HUES6 (cell line): ENCODE data around the gene CIBAR2.
A peak's percentile ranks its signal among the peaks of the same experiment; 100 is the strongest.

Experiments used
- H3K27ac ChIP-seq: 2 replicates; pipeline ENCODE4 v1.7.0; 2013; ENCODE audit warnings: low read depth, mild to moderate bottlenecking, low read length, inconsistent platforms
- H3K27me3 ChIP-seq: 2 replicates; pipeline ENCODE4 v1.6.1; 2013; ENCODE audit warnings: low read length; ENCODE audit not compliant: control insufficient read depth, insufficient read depth
- H3K36me3 ChIP-seq: 2 replicates; pipeline ENCODE4 v1.6.1; 2013; ENCODE audit warnings: low read length; ENCODE audit not compliant: control insufficient read depth, insufficient read depth
- H3K4me1 ChIP-seq: 2 replicates; pipeline ENCODE4 v1.6.1; 2013; ENCODE audit warnings: low read length; ENCODE audit not compliant: control insufficient read depth, insufficient read depth
- H3K4me3 ChIP-seq: 2 replicates; pipeline ENCODE4 v1.5.1; 2013; ENCODE audit warnings: low read depth, low read length
- H3K9ac ChIP-seq: one replicate; pipeline ENCODE4 v1.6.1; 2013; ENCODE audit warnings: mild to moderate bottlenecking, low read length
- H3K9me3 ChIP-seq: 2 replicates; pipeline ENCODE4 v1.6.1; 2013; ENCODE audit warnings: low read depth, low read length; ENCODE audit not compliant: control insufficient read depth, insufficient read depth

Gene CIBAR2

DNA sequence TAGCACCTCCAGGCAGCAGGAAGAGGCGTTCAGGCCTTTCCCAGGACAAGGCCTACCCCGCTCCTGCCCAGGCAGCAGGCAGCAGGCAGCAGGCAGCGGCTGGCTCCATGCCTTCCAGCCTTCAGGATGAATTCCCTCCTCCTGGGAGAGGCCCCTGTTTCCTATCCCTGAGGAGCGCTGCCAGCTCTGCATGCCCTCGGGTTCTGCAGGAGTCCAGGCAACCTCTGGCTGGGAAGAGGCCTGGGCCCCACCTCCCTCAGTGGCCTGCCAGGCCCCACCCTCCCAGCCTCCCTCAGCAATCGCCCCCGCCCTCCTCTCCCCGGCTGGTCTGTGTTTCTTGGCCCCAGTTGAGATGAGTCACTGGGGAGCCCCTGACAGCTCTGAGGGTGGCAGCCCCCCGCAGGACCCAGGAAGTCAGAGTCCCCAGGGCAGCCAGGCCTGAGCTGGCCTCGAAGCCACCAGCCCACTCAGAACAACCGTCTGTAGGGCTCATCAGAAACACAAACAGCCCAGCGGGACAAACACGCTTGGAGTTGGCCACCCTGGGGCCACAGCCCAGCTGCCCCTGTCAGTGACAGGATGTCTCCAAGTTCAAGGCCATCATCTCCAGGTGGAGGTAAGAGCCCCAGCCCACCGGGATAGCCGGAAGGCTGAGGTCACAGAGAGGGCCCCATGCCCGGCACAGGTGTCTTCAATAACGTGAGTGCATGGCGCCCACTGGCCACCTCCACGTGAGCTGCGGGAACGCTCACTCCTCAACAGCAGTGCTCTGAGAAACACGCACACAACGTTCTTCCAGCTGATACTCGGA, 39.5 kb upstream of the CIBAR2 start:
- H3K4me3 ChIP-seq: no peak overlapping the region
- no peaks in the 10 kb centered on the region; the same call in 1 of the 2 replicates for H3K27me3 ChIP-seq
- no peaks in the 10 kb centered on the region for H3K36me3 ChIP-seq
- peak overlapping the region; percentile 34 for H3K9ac ChIP-seq
- H3K4me1 ChIP-seq: peaks cover 27% of the 10 kb centered on the region; the same call in 1 of the 2 replicates
- H3K9me3 ChIP-seq: no peaks in the 10 kb centered on the region
- H3K27ac ChIP-seq: no peak overlapping the region

DNA sequence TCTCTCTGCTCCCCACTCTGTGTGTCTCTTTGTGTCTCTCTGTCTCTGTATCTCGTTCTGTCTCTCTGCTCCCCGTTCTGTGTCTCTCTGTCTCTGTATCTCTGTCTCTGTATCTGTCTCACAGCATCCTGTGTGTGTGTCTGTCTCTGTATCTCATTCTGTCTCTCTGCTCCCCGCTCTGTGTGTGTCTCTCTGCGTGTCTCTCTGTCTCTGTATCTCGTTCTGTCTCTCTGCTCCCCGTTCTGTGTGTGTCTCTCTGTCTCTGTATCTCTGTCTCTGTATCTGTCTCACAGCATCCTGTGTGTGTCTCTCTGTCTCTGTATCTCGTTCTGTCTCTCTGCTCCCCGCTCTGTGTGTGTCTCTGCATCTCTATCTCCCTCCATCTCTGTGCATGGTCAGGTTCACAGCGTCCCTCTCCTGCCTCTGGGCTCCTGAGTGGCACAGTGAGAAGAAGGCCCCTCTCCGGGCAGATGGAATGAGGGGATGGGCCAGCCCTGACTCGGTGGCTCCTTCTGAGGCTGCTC, 38.9 kb upstream of the CIBAR2 start:
- H3K9me3 ChIP-seq: no peaks in the 10 kb centered on the region
- no peak overlapping the region for H3K27ac ChIP-seq
- peaks cover 24% of the 10 kb centered on the region; the same call in 1 of the 2 replicates for H3K4me1 ChIP-seq
- H3K4me3 ChIP-seq: no peak overlapping the region
- H3K36me3 ChIP-seq: no peaks in the 10 kb centered on the region
- H3K9ac ChIP-seq: no peak overlapping the region
- no peaks in the 10 kb centered on the region; the same call in 1 of the 2 replicates for H3K27me3 ChIP-seq

DNA sequence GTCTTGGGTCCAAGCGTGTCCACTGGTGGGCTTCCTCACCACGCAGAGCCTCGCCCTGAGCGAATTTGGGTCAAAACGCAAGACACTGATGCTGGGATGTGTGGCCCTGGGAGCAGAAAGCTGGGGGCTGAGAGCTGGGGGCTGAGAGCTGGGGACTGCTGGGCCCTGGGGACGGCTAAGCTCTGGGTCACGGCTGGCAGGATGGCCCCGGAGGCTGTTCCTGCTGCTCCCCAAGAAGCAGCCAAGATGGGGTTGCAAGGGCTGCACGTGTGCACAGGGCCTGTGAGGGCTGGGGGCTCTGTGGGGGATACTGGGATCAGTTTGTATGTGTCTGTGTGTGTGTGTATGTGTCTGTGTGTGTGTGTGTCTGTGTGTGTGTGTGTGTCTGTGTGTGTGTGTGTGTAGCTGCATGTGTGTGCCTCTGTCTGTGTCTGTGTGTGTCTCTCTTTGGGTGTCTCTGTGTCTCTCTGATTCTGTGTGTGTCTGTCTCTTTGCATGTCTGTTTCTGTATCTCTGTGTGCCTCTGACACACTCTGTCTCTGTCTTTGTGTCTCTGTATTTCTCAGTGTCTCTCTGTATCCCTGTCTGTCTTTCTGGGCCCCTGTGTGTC, 38.2 kb upstream of the CIBAR2 start:
- Histone ChIP-seq H3K27me3 (no peaks in the 10 kb centered on the region; the same call in 1 of the 2 replicates), H3K9ac (no peak overlapping the region), H3K4me1 (peaks cover 24% of the 10 kb centered on the region; the same call in 1 of the 2 replicates), H3K4me3 (no peak overlapping the region), H3K9me3 (no peaks in the 10 kb centered on the region), H3K27ac (no peak overlapping the region), H3K36me3 (no peaks in the 10 kb centered on the region)

DNA sequence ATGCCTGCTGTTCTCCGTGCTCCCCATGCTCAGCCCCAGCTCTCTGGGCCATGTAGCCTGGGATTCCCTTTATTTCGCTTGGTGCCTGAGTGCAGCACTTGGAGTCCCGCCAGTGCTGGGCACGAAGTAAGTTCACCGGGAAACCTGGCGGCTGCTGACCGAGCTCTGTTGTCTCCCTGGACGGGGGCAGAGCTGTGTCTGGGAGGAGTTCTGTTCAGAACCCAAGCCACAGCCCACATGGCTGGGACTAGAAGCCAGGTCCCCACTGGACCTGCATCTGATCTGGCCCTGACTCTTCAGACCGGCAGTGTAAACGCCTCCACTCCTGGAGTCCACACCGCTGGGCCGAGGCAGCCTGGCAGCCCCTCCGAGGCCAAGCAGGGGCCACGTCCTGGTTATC, 37.5 kb upstream of the CIBAR2 start:
- Histone ChIP-seq H3K36me3 (no peaks in the 10 kb centered on the region), H3K4me3 (no peak overlapping the region), H3K9me3 (no peaks in the 10 kb centered on the region), H3K27me3 (no peaks in the 10 kb centered on the region; the same call in 1 of the 2 replicates), H3K27ac (no peak overlapping the region), H3K4me1 (peaks cover 24% of the 10 kb centered on the region; the same call in 1 of the 2 replicates), H3K9ac (no peak overlapping the region)

DNA sequence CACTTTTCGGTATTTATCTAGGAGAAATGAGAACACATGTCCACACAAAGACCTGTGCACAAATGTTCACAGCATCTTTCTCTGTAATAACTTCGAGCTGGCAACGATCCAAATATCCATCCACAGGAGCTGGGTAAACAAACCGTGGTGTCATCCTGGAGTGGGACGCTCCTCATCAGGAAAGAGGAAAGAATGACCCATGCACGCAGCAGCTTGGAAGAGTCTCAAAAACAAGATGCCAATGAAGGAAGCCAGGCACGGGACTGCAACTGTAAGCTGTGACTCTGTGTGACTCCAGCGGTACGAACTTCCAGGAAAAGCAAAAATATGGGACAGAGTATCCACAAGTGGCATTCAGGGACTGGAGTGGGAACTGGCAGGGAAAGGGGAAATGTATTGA, 36.7 kb upstream of the CIBAR2 start:
- H3K4me1 ChIP-seq: peaks cover 26% of the 10 kb centered on the region; the same call in 1 of the 2 replicates
- no peak overlapping the region for H3K4me3 ChIP-seq
- H3K27me3 ChIP-seq: no peaks in the 10 kb centered on the region; the same call in 1 of the 2 replicates
- no peak overlapping the region for H3K27ac ChIP-seq
- no peaks in the 10 kb centered on the region for H3K36me3 ChIP-seq
- H3K9ac ChIP-seq: no peak overlapping the region
- no peaks in the 10 kb centered on the region for H3K9me3 ChIP-seq

DNA sequence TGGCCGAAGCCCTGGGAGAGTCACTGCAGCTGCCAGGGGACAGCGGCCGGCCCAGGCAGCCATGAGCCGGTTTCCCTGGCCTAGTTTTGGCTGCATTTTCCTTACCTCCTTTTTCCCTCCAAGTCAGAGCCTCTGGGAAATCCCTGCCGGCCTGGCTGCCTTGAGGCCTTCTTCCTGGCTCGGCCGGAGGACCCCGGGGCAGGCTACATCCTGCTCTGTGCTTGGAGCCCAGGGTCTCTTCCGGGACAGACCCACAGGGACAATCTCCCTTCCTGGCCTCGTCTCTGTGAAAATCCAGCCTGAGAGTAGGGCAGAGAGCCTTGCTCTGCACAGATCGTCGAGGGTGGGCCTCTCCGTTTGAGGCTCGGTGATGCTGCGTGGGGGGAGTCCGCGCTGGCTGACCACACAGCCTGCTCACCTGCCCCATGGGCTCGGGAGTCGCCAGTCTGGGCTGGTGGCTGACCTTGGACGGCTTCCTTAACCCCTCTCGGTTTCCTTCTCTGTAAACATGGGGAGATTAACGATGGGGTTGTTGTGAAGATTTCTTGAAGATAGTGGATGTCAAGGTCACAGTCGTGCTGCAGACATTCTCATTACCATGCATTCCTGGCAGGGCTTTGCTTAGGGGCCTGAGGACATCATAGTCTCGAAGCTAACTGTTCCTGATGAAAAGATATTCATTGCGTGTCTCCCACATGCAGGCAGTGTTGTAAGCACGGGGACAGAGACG, 34.8 kb upstream of the CIBAR2 start:
- Histone ChIP-seq H3K9me3 (no peaks in the 10 kb centered on the region), H3K27ac (no peak overlapping the region)

DNA sequence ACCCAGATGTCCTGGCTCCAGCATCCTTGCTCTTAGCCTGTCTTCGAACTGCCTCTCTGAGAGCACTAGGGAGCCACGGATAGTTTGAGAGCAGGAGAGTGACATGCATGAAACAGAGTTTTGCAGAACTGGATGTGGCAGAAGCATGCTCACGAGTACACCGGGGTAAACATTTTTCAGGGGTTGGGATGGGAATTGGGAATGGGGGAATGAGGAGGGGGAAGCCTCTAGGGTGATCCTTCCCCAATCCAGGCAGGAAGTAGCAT, 34.2 kb upstream of the CIBAR2 start:
- Histone ChIP-seq H3K27ac (no peak overlapping the region), H3K9ac (no peak overlapping the region), H3K27me3 (no peaks in the 10 kb centered on the region; the same call in 1 of the 2 replicates), H3K36me3 (no peaks in the 10 kb centered on the region), H3K4me1 (peaks cover 21% of the 10 kb centered on the region; the same call in 1 of the 2 replicates), H3K9me3 (no peaks in the 10 kb centered on the region), H3K4me3 (no peak overlapping the region)

More for the DNA sequence above, 34.8 kb upstream of the CIBAR2 start:
- H3K4me3 ChIP-seq: no peak overlapping the region
- H3K9ac ChIP-seq: no peak overlapping the region
- no peaks in the 10 kb centered on the region; the same call in 1 of the 2 replicates for H3K27me3 ChIP-seq
- H3K4me1 ChIP-seq: peaks cover 28% of the 10 kb centered on the region; the same call in 1 of the 2 replicates
- H3K36me3 ChIP-seq: no peaks in the 10 kb centered on the region

DNA sequence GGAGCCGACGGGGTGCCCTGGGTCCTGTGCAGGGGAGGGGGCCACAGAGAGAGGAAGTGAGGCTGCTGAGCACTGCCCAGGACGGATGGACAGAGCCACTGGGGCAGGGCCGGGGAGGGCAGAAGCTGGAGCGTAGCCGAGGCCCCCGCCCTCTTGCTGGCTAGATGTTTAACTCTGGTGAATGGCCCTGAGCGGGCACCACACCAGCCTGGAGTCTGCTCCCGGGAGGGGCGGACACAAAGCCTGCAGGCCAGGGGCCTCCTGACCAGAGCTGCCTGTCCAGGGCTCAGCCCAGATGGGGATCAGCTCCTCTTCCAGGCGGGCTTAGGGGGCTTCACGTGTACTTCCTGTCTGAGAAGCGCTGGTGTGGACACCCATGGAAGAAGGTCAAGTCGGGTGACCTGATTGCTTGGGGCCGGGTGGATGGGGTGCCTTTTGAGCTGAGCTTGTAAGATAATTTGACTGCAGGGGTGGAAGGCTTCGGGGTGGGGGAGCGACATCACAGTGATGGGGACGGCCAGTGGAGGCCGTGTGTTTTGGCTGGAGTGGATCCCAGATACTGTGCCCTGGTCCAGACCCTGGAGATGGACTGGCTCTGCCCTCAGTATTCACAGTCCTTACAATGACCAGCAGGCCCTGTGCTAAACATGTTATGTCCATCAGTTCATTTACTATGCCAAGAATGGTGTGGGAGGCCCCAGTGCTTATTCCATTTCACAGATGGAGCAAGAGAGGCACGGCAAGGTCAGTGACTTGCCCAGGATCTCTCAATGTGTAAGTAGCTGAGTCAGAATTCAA, 33.7 kb upstream of the CIBAR2 start:
- no peaks in the 10 kb centered on the region for H3K36me3 ChIP-seq
- no peak overlapping the region for H3K4me3 ChIP-seq
- H3K4me1 ChIP-seq: peaks cover 16% of the 10 kb centered on the region; the same call in 1 of the 2 replicates
- no peaks in the 10 kb centered on the region; the same call in 1 of the 2 replicates for H3K27me3 ChIP-seq
- no peak overlapping the region for H3K9ac ChIP-seq
- no peak overlapping the region for H3K27ac ChIP-seq
- no peaks in the 10 kb centered on the region for H3K9me3 ChIP-seq

DNA sequence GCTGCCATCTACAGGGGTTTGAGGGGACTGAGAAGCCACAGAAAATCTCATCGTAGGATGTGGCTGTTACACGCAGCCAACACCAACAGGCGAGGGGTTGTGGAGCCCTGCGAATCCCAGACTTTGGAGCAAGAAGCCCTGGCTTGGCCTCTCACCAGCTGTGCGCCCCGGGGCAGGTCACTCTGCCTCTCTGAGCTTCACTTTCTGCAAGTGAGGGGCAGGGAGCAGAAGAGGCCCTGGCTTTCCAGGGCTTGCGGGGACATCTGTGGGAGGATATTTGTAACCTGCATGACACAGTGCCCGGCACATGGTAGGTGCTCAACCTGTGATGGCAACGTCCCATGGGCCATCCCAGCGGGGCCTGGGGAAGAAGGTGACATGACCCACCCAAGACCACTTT, 32.9 kb upstream of the CIBAR2 start:
- Histone ChIP-seq H3K4me1 (peaks cover 16% of the 10 kb centered on the region; the same call in 1 of the 2 replicates), H3K4me3 (no peak overlapping the region)

More for the DNA sequence above, 32.9 kb upstream of the CIBAR2 start:
- H3K36me3 ChIP-seq: no peaks in the 10 kb centered on the region
- no peaks in the 10 kb centered on the region for H3K9me3 ChIP-seq
- no peak overlapping the region for H3K9ac ChIP-seq
- H3K27me3 ChIP-seq: no peaks in the 10 kb centered on the region
- H3K27ac ChIP-seq: no peak overlapping the region
